SU-DHL-6 (cell line): ENCODE data around the gene ABCB1.

ENCODE experiments used
- EZH2phosphoT487 ChIP-seq: fragments of 200-600 bp; sonication (generic), shearing (Covaris generic); conservative IDR thresholded peaks from 2 replicates; pipeline ENCODE4 v1.6.1; 2018; ENCODE audit warnings: mild to moderate bottlenecking, antibody characterized with exemption, low read length, moderate library complexity, mixed read lengths
- TF ChIP-seq, protein P1 (sequence below): fragments of 200-600 bp; sonication (generic); IDR thresholded peaks from one replicate; pipeline ENCODE4 v1.5.1; 2017; ENCODE audit warnings: antibody characterized with exemption, mild to moderate bottlenecking, low read length, moderate library complexity; ENCODE audit not compliant: insufficient read depth, poor library complexity, severe bottlenecking

DNA sequence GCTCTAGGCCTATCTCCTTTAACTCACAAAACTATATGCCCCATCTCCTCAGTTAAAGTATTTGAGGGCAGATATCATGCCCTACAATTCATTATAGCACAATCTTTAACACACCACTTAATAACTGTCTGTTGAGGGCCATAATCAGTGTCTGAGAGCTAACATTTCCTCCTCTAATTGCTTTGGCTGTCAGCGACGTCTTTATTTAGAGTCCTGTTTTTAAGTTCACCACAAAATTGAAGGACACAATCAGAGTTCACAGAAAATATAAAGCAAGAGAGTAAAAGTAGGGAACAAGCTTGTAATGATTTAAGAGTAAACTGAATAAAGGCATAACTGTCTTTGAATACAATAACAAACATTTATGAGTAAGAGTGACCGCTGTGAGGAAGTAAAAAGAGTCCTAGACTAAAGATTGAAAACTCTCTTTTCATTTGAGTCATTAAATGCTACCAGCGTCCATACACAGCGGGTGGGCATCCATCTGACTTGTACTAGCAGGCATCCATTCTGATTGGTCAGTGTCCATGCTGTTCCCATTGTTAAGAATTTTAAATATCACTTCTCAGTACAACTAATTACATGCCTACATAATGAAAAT is 86.8 kb downstream of the ABCB1 start:
- TF ChIP-seq, protein P1, sequence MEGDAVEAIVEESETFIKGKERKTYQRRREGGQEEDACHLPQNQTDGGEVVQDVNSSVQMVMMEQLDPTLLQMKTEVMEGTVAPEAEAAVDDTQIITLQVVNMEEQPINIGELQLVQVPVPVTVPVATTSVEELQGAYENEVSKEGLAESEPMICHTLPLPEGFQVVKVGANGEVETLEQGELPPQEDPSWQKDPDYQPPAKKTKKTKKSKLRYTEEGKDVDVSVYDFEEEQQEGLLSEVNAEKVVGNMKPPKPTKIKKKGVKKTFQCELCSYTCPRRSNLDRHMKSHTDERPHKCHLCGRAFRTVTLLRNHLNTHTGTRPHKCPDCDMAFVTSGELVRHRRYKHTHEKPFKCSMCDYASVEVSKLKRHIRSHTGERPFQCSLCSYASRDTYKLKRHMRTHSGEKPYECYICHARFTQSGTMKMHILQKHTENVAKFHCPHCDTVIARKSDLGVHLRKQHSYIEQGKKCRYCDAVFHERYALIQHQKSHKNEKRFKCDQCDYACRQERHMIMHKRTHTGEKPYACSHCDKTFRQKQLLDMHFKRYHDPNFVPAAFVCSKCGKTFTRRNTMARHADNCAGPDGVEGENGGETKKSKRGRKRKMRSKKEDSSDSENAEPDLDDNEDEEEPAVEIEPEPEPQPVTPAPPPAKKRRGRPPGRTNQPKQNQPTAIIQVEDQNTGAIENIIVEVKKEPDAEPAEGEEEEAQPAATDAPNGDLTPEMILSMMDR: no peak
- TF ChIP-seq EZH2phosphoT487: no peak
